ENCODE results near the gene SYTL2.

Gene SYTL2

DNA sequence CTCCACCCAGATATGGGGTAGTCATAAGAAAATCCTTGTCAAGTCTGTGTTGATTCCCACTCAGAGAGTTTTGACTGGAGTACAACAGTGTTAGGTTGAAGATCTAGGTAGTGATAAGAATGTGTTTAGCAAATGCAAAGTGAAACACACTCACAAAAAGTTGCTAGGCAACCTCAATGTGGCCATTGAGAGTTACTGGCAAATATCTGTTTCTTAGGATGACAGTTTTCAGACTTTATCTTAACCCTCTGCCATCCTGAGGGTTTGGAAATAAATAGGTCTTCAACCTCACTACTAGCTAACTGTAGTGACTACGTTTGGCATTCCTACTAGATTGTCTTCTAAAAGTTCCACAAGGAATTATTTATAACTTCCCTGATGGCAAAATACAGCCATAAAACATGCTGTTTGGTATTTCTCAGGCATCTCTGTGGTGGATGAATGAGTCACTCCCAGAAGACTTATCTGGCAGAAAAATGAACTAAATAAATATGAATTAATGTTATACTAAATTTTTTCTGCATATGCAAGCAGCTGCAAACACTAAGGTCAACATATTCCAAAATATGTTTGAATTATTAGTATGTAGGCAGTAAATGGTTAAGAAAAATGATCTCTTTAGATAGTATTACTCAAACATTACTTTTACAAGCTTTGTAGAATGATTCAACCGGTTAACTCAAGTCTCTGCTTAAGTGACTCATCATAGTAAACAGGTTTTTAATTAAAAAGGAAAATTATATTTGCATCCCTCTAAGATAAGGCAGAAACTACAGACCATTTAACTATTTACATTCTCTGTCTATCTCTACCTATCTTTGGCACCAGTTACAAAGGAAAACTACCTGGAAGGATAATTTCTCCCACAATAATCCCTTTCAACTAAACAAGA, 17.1 kb upstream of the SYTL2 start:
- no peaks in the 10 kb centered on the region for H3K9me3 ChIP-seq (ENCODE audit: control insufficient read depth, low read length)
- no peaks in the 10 kb centered on the region for H3K27me3 ChIP-seq (ENCODE audit: control insufficient read depth, insufficient read depth, low read length, poor library complexity, severe bottlenecking)
- no peaks in the 10 kb centered on the region for H3K4me1 ChIP-seq (ENCODE audit: control insufficient read depth, insufficient read depth, low read length)
- H3K4me3 ChIP-seq (ENCODE audit: insufficient read depth, low read depth, low read length), result no peak overlapping the region
- H3K36me3 ChIP-seq (ENCODE audit: control insufficient read depth, insufficient read depth, low read length), result no peaks in the 10 kb centered on the region
- no peak overlapping the region for H3K27ac ChIP-seq (ENCODE audit: insufficient read depth, low read depth, low read length, poor library complexity, severe bottlenecking)
- 85 to 100% methylated on average over 1 to 2 of the region's 2 CpGs for WGBS, 2 experiments

DNA sequence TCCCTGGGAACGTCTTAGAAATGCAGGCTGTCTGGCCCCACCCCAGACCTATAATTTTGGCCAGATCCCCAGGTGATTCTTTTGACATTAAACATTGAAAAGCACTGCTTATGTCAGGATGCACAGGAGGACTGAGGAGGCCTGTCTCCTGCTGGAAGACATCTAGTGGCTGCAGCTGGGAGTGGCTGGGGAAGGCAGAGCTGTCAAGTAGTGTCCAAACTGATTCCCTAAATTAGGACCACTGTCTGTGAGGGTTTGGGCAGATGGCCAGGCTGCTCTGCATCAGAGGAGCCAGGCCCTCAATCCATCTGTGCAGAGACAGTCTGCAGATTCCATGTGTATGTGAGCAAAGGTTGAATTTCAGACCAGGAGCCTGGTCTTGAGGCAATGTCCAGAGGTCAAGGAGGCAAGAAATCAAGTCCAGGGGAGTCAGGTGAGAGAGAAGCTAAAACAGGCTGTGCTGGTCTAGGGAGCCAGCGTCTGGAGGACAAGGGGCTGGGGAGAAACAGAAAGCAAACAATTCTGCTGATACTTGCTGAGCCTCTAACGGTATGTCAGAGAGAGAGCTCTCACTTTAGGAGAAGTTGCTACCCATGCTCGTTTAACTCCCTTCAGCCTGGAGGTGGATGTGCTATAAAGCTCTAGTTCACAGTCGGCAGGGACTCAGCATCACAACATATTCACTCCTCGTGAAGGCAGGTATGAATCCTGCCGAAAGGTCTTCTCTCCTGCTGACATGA, 15.3 kb upstream of the SYTL2 start:
- 84 to 89% methylated on average over 7 of the region's 7 CpGs for WGBS, 2 experiments

DNA sequence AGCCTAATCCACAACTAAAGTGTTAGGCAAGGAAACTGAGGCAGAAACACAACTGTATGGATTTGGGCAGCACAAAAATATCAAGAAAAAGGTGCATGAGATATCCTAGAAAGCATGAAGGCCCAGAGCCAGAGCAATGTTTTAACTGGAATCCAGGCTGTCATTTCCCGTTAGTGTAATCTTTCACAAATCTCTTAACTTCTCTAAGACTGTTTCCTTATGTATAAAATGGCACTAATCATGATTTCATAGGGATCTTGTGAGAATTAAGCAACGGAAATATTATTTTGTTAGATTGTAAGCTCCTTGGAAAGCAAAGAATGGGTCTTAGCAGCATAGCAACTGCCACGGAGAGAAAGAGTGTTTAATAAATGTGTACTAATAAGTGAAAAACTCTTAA, 14.7 kb upstream of the SYTL2 start:
- Histone ChIP-seq H3K27ac (ENCODE audit: insufficient read depth, low read depth, low read length, poor library complexity, severe bottlenecking) (no peak overlapping the region), H3K36me3 (ENCODE audit: control insufficient read depth, insufficient read depth, low read length) (no peaks in the 10 kb centered on the region), H3K4me3 (ENCODE audit: insufficient read depth, low read depth, low read length) (no peak overlapping the region), H3K9me3 (ENCODE audit: control insufficient read depth, low read length) (no peaks in the 10 kb centered on the region), H3K27me3 (ENCODE audit: control insufficient read depth, insufficient read depth, low read length, poor library complexity, severe bottlenecking) (no peaks in the 10 kb centered on the region), H3K4me1 (ENCODE audit: control insufficient read depth, insufficient read depth, low read length) (no peaks in the 10 kb centered on the region)
- WGBS, 2 experiments, result 86% methylated on average over 2 to 3 of the region's 3 CpGs

More for the DNA sequence above, 15.3 kb upstream of the SYTL2 start:
- H3K9me3 ChIP-seq (ENCODE audit: control insufficient read depth, low read length), result no peaks in the 10 kb centered on the region
- no peak overlapping the region for H3K27ac ChIP-seq (ENCODE audit: insufficient read depth, low read depth, low read length, poor library complexity, severe bottlenecking)
- H3K36me3 ChIP-seq (ENCODE audit: control insufficient read depth, insufficient read depth, low read length), result no peaks in the 10 kb centered on the region
- no peaks in the 10 kb centered on the region for H3K4me1 ChIP-seq (ENCODE audit: control insufficient read depth, insufficient read depth, low read length)
- no peak overlapping the region for H3K4me3 ChIP-seq (ENCODE audit: insufficient read depth, low read depth, low read length)
- H3K27me3 ChIP-seq (ENCODE audit: control insufficient read depth, insufficient read depth, low read length, poor library complexity, severe bottlenecking), result no peaks in the 10 kb centered on the region

DNA sequence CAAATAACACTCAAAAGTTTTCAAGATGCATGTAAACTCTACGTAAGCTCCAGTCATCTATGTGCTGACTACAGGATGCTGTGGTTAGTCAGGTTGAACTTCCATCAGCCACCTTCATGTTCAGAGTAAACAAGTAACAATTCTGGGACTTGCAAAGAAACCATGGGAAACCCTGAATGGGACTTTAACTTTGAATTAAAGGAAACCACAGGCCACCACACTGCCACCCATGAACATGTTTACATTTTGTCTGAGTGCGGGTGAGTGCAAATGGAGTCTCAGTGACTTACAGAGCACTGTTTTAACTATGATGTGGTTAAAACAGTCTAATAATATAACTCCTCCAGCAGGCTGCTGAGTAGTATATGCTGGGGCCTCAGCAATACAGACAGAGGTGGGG, 12.9 kb upstream of the SYTL2 start:
- Histone ChIP-seq H3K36me3 (ENCODE audit: control insufficient read depth, insufficient read depth, low read length) (no peaks in the 10 kb centered on the region), H3K4me1 (ENCODE audit: control insufficient read depth, insufficient read depth, low read length) (no peaks in the 10 kb centered on the region), H3K4me3 (ENCODE audit: insufficient read depth, low read depth, low read length) (no peak overlapping the region), H3K9me3 (ENCODE audit: control insufficient read depth, low read length) (no peaks in the 10 kb centered on the region), H3K27ac (ENCODE audit: insufficient read depth, low read depth, low read length, poor library complexity, severe bottlenecking) (no peak overlapping the region), H3K27me3 (ENCODE audit: control insufficient read depth, insufficient read depth, low read length, poor library complexity, severe bottlenecking) (no peaks in the 10 kb centered on the region)
- 88 to 97% methylated on average over 1 to 2 of the region's 2 CpGs for WGBS, 2 experiments

DNA sequence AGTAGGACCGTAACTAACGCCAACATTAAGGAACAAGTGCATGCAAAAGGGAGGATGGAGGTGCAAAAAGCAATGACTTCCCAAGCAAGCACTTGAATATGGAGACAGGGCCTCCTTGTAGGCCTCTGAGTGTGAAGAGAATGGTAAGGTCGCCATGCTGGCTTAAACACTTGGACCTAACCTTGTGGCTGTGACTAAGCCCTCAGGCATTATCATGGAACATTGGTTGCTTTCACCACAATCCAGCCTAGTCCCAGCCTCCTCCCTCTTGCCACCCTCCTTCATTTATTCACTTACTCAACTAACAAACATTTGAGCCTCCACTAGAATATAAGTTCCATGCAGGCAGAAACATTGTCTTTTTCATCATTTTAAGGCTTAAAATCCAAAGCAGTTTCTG, 11.9 kb upstream of the SYTL2 start:
- H3K4me3 ChIP-seq (ENCODE audit: insufficient read depth, low read depth, low read length), result no peak overlapping the region
- H3K4me1 ChIP-seq (ENCODE audit: control insufficient read depth, insufficient read depth, low read length), result no peaks in the 10 kb centered on the region
- no peaks in the 10 kb centered on the region for H3K9me3 ChIP-seq (ENCODE audit: control insufficient read depth, low read length)
- H3K36me3 ChIP-seq (ENCODE audit: control insufficient read depth, insufficient read depth, low read length), result no peaks in the 10 kb centered on the region
- no peaks in the 10 kb centered on the region for H3K27me3 ChIP-seq (ENCODE audit: control insufficient read depth, insufficient read depth, low read length, poor library complexity, severe bottlenecking)
- WGBS, 2 experiments, result 94 to 96% methylated on average over 3 of the region's 3 CpGs
- no peak overlapping the region for H3K27ac ChIP-seq (ENCODE audit: insufficient read depth, low read depth, low read length, poor library complexity, severe bottlenecking)

DNA sequence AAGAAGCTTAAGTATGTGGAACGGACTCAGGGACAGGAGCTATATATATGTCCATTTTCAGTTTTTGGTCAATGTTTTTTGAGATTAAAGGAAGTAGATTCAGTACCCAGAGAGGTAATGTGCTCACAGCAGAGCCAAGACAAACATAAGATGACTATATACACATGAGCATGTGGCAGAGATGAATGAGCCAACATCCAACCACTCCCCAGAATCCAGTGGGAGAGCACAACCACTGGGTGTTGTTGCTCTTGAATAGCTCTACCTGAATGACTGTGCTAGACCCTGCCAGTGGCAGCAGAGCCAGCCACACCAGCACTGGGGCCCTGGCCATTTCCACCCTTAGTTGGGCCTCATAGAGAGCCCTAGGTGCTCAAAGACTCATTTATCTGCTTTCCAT, 10.7 kb upstream of the SYTL2 start:
- H3K4me1 ChIP-seq (ENCODE audit: control insufficient read depth, insufficient read depth, low read length), result no peaks in the 10 kb centered on the region
- no peaks in the 10 kb centered on the region for H3K9me3 ChIP-seq (ENCODE audit: control insufficient read depth, low read length)
- no peaks in the 10 kb centered on the region for H3K27me3 ChIP-seq (ENCODE audit: control insufficient read depth, insufficient read depth, low read length, poor library complexity, severe bottlenecking)
- H3K27ac ChIP-seq (ENCODE audit: insufficient read depth, low read depth, low read length, poor library complexity, severe bottlenecking), result no peak overlapping the region
- H3K4me3 ChIP-seq (ENCODE audit: insufficient read depth, low read depth, low read length), result no peak overlapping the region
- no peaks in the 10 kb centered on the region for H3K36me3 ChIP-seq (ENCODE audit: control insufficient read depth, insufficient read depth, low read length)
- WGBS, 2 experiments, result 90 to 94% methylated on average over 1 of the region's 1 CpG

DNA sequence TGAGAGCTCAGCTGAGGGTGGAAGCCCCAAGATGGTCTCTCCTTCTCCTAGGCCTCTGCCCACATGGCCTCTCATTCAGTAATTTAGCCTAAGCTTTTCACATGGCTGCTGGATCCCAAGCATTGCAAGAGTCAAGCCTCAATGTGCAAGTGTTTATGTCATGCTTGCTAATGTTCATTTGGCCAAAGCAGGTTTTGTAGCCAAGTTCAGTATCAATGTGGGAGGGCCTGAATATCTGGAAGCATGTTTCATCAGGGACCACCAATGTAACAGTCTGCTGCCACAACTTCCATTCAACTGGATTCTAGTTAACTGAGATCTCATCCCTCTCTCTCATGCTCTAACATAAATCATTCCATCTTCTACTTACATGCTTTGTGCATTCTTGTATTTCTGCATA, 8.5 kb upstream of the SYTL2 start:
- no peak overlapping the region for H3K4me3 ChIP-seq (ENCODE audit: insufficient read depth, low read depth, low read length)
- no peaks in the 10 kb centered on the region for H3K36me3 ChIP-seq (ENCODE audit: control insufficient read depth, insufficient read depth, low read length)
- H3K4me1 ChIP-seq (ENCODE audit: control insufficient read depth, insufficient read depth, low read length), result no peaks in the 10 kb centered on the region
- no peaks in the 10 kb centered on the region for H3K27me3 ChIP-seq (ENCODE audit: control insufficient read depth, insufficient read depth, low read length, poor library complexity, severe bottlenecking)
- no peak overlapping the region for H3K27ac ChIP-seq (ENCODE audit: insufficient read depth, low read depth, low read length, poor library complexity, severe bottlenecking)
- H3K9me3 ChIP-seq (ENCODE audit: control insufficient read depth, low read length), result no peaks in the 10 kb centered on the region

DNA sequence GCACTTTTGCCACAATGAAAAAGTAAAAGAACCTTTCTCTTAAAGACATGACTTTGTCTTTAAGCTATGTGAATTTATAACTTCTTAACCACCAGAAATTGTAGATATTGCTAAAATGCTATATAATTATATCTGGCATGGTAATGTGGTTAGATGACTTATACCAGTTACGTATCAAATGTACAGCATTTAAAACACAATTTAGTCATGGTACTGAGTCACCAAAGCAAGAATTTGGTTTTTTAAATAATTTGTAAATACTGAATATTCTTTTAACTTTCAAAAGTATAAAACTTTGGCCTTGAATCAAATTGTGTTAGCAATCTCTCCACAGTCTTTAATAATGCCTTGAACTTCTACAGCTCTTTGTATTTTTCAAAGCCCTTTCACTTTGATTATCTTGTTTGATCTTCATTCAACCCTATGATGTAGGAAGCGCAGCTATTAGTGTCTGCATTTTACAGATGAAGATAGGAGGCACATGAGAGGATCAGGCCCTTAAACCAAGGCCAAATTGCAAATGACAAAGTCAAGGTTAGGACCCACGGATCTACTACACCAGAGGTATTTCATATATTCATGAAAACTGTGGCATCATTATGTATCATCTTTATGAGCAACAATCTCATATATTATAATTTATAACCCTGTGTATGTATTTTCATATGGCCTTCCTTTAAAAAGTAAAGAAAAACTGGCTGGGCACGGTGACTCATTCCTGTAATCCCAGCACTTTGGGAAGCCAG, 4.4 kb upstream of the SYTL2 start:
- Histone ChIP-seq H3K27ac (ENCODE audit: insufficient read depth, low read depth, low read length, poor library complexity, severe bottlenecking) (no peak overlapping the region), H3K27me3 (ENCODE audit: control insufficient read depth, insufficient read depth, low read length, poor library complexity, severe bottlenecking) (peaks cover 30% of the 10 kb centered on the region), H3K36me3 (ENCODE audit: control insufficient read depth, insufficient read depth, low read length) (no peaks in the 10 kb centered on the region), H3K4me1 (ENCODE audit: control insufficient read depth, insufficient read depth, low read length) (no peaks in the 10 kb centered on the region), H3K4me3 (ENCODE audit: insufficient read depth, low read depth, low read length) (no peak overlapping the region), H3K9me3 (ENCODE audit: control insufficient read depth, low read length) (no peaks in the 10 kb centered on the region)
- 81 to 82% methylated on average over 2 to 3 of the region's 4 CpGs for WGBS, 2 experiments

DNA sequence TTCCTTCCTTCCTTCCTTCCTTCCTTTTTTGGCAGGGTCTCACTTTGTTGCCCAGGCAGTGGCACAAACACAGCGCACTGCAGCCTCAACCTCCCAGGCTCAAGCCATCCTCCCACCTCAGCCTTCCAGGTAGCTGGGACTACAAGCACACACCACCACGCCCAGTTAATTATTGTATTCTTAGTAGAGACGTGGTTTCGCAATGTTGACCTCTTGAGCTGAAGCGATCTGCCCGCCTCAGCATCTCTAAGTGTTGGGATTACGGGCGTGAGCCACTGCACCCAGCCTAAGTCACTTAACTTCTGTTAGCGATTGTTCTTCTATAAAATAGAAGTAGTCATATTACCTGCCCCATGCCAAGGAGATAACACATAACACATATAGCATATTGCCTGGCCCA, 2.8 kb upstream of the SYTL2 start:
- H3K27me3 ChIP-seq (ENCODE audit: control insufficient read depth, insufficient read depth, low read length, poor library complexity, severe bottlenecking), result peaks cover 43% of the 10 kb centered on the region
- H3K4me1 ChIP-seq (ENCODE audit: control insufficient read depth, insufficient read depth, low read length), result no peaks in the 10 kb centered on the region
- no peaks in the 10 kb centered on the region for H3K9me3 ChIP-seq (ENCODE audit: control insufficient read depth, low read length)
- H3K4me3 ChIP-seq (ENCODE audit: insufficient read depth, low read depth, low read length), result no peak overlapping the region
- 92 to 94% methylated on average over 8 to 9 of the region's 9 CpGs for WGBS, 2 experiments
- no peak overlapping the region for H3K27ac ChIP-seq (ENCODE audit: insufficient read depth, low read depth, low read length, poor library complexity, severe bottlenecking)
- no peaks in the 10 kb centered on the region for H3K36me3 ChIP-seq (ENCODE audit: control insufficient read depth, insufficient read depth, low read length)

DNA sequence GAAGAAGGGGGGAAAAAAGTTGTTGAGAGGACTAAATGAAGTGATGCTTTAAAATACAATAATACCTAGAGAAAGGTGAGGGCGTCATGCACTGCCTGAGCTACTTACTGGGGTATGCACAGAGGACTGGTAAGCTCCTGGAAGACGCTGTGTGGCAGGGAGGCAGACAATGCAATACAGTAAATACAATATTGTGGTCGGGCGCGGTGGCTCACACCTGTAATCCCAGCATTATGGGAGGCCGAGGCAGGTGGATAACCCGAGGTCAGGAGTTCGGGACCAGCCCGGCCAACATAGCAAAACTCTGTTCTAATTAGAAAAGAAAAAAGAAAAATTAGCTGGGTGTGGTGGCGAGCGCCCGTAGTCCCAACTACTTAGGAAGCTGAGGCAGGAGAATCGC, 683 bp upstream of the SYTL2 start:
- Histone ChIP-seq H3K36me3 (ENCODE audit: control insufficient read depth, insufficient read depth, low read length) (no peaks in the 10 kb centered on the region), H3K27me3 (ENCODE audit: control insufficient read depth, insufficient read depth, low read length, poor library complexity, severe bottlenecking) (peaks cover 43% of the 10 kb centered on the region), H3K4me1 (ENCODE audit: control insufficient read depth, insufficient read depth, low read length) (no peaks in the 10 kb centered on the region), H3K4me3 (ENCODE audit: insufficient read depth, low read depth, low read length) (peak overlapping the region; percentile 26), H3K27ac (ENCODE audit: insufficient read depth, low read depth, low read length, poor library complexity, severe bottlenecking) (no peak overlapping the region), H3K9me3 (ENCODE audit: control insufficient read depth, low read length) (no peaks in the 10 kb centered on the region)
- 68 to 69% methylated on average over 13 of the region's 13 CpGs for WGBS, 2 experiments
